GM19023 (cell line): ENCODE data around the gene POLR2B.
"Not testable (repeated sequence)": the region's sequence is repeated elsewhere in the genome, so short reads cannot be mapped to it uniquely, and the experiment has no call there.

Experiments used
- ATAC-seq: cut with Tn5 transposase; IDR thresholded peaks from one replicate; pipeline ENCODE4 v1.9.1; 2021; ENCODE audit warnings: mild to moderate bottlenecking, moderate library complexity; ENCODE audit not compliant: unreplicated experiment

The POLR2B gene

DNA sequence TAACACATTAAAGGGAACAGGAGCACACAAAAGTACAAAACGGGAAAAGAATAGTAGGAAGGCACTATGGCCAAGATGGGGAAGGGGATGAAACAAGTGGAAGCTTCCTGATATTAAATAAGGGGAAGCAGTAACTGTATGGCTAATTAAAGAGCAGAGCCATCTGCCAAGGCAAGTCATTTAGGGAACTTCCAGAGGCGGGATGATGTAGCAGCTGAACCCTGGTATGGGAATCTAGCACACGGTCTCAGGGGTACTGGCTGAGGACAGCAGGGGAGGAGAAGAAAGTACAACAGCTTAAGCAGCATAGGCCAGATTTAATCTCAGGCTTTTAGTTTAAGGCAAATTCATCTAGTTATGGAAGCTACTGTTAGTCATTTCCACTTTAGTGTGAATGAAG lies 72.4 kb downstream of the POLR2B start:
- ATAC-seq, result no peak

DNA sequence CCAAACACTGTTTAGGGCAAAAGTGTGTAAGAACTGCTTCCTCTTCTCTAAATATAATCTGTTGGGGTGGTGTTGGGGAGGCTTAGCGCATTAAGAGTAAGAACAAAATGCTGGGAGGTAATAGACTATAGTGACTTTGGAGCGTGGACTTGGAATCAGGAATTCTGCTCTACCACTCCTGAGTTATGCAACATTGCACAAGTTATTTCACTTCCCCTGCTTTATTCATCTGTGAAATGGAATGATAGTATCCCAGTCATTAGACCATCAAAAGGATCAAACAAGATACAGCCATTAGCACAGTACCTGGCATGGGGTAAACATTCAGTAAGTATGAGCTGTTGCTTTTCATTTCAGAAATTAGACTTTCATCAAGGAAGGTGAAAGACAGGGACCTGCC lies 72.8 kb downstream of the POLR2B start:
- no peak for ATAC-seq

DNA sequence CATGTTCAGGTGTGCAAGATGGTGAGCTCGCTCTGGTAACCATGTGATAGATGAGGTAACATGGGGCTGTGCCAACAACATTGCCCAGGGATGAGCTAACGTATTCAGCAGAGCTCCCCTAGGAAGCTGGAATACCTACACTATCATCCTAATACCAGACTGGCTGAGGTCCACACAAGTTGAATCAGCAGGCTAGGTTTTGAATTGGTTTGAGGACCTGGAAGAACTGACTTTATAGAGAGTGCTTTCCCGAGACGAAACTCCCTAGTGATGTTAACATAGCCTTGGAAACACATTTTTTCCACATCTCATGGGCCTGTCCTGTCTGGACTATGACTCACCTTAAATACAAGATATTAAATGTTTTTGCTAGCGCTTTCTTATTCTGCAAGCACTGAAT lies 74.8 kb downstream of the POLR2B start:
- ATAC-seq, result no peak

- ATAC-seq, result no peak
Observed at GRCh38 chr4:57055886-57056285, 77.2 kb downstream of the POLR2B start.

DNA sequence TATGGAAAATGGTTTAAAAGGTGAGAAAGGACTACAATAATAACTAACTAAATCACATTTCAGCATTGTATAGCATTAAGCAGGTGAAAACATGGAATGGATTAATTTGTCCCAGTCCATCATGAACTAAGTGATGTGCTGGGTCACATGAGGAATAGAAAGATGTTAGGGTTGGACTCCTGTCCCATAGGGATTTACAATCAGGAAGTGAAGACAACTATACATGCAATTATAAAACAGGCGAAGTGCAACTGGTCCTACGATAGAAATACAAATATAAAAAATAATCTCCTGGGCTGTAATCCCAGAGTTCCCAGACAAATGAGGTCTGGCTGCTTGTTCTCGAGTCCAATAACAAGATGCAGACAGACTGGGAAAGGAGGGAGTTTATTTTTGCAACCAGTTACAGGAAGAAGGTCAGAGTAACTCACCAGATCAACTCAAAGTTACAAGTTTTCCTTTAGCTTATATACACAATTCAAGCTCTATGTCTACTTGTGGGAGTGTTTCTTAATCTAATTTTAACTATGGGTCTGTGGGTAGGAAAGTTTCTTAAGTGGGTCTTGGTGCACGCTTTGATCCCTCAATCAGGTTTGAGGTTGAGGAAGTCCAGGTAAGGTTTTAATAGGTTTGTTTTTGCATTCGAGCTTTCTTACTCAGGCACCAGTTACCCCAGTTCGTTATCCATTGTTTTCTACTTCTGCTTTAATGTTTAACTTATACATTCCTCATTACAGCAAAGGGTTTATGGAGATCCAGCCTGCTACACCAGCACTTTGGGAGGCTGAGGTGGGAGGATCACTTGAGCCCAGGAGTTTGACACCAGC lies 81.4 kb downstream of the POLR2B start:
- no peak for ATAC-seq

- ATAC-seq, result not testable (repeated sequence)
Observed at GRCh38 chr4:57060717-57061067, 82.0 kb downstream of the POLR2B start.

- no peak for ATAC-seq
Observed at GRCh38 chr4:57061395-57061794, 82.7 kb downstream of the POLR2B start.

- ATAC-seq, result no peak
Observed at GRCh38 chr4:57063518-57063917, 84.8 kb downstream of the POLR2B start.

DNA sequence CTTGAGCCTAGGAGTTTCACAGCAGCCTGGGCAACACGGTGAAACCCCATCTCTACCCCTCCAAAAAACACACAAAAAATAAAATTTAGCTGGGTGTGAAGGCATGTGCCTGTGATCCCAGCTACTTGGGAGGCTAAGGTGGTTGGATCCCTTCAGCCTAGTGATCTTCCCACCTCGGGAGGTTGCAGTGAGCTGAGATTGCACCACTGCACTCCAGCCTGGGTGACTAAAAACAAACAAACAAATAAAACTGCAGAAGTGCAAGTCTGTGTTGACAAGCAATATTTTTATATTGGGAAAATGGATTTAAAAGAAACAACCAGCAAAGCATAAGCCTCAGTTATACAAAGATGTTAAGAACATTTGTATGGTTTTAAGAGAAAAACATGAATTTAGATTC lies 85.4 kb downstream of the POLR2B start:
- no peak for ATAC-seq

DNA sequence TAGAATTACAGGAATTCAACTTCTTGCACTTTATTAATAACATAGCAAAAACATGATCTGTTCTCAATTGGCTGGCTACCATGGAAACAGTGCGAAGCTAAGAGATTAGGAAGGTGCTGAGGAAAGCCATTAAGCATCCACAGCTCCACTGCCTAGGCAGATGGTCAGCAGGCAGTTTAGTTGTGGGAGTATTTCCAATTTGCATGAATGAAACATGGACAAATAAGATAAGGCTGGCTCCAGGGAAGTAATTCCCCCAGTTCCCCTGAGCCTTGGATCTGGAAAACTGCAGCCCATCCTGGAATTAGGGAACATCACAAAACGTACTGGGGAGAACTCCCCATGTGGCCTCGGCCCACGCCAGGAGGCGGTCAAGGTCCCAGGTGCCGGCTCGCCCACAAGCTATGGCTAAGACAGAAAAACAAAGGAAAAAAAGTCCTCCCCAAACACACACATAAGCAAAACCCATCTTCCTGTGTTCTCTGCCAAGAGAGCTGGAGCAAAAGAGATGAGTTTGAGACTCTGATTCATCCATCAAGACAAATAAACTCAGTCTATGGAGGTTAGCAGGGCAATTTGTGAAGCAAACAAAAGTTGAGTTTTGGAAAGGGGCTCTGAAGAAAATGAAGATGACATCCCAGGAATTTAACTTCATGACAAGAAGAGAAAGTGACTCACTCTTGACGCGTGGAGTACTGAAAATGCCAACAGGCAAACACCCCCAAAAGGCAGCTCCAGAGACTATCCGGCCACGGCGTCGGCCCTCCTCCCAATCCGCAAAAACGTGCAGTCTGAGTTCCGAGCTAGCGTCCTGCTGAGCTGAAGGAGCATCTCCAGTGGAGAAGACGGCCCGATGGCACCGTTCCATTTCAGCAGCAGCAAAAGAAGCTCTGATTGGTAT lies 86.4 kb downstream of the POLR2B start:
- ATAC-seq, result no peak

DNA sequence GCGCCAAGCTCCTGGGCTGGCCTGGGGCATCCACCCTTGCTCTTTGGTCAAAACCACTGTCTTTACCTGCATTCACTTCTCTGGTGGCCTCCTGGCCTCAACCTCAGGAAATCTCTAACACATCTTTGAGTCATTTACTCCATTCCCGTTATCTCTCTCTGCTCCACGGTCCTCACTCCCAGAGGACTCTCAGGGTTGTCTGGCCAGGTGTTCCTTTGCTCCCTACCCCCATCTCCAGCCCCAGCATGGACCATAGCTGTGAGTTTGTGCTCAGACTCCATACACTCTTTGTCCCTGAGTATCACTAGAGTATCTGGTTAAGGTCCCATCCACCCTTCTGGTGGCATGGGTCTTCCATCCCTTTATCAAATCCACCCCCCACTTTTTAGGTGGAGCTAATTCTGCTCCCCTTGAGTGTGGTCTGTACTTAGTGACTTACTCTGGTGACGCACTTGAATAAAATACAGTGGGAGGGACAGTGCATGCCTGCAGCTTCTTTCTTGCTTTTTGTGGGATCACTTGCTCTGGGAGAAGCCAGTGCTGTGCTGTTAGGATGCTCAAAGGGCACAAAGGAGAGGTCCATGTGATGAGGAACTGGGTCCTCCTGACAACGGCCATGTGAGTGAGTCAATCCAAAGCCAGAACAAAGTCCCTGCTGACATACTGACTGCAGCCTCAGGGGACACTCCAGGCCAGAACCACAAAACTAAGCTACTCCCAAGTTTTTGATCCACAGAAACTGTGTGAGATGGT lies 87.2 kb downstream of the POLR2B start:
- no peak for ATAC-seq

DNA sequence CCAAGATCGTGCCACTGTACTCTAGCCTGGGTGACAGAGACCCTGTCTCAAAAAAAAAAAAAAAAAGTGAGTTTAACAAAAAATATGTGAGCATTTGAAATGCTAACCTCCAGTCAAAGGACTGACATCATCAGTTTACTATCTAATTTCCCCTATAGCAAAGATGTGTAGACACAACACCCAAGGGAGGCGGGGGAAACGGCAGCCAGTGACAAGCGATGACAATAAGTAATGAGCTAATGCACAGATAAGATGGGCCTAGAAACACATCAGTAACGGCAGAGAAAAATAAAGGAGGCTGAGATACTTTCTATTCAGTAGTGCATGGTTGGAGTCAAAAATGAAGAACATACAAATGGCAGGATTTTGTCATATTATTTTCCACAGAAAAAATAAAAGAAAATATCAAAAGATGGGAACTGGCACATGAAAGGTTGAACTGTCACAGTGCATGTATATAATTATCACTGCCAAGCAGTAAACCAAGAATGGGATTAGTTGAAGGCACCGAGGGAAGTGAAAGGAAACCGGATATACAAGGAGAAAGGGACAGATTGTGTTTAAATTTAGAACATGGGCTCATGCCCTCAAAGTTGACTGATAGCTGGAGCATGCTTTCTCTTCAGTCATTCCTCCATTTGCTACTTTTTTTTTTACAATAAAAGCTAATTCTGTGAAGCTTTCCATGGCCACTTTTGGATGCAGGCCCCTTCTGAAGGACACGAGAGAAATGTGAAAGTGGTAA lies 89.7 kb downstream of the POLR2B start:
- no peak for ATAC-seq

DNA sequence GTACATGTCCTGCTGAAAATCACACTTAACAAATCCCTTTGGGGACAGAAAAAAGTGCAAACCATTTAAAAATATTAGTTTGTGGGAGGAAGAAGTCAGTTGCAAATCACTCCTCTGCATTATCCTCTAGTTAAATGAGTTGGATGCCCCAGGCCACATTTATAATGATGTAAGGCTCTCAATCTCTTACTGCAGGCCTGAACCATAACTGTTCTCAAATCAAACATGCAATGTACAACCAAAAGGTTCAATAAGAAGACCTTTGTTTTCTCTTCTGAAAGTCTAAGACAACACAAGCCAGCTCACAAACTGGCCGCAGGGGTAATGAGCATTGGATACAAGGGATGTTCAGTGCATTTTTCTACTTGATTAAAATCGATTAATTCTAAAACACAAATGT lies 91.8 kb downstream of the POLR2B start:
- no peak for ATAC-seq

GRCh38 chr4:57071326-57071725 lies 92.6 kb downstream of the POLR2B start:
- no peak for ATAC-seq

DNA sequence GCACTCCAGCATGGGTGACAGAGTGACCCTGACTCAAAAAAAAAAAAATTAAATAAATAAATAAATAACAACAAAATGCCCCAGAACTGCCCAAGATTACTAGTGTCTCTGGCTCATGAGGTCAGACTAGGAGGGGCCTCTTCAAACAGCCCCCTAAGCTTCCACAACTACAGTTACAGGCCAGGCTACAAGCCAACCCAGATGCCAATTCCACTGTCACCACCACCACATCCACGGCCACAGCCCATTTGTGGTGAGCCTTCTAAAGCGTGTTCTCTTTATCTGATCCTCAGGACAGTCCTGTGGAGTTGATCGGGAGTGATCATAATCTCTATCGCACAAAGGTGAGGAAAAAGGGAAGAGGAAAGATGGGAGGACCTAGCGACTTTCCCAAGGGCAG lies 94.9 kb downstream of the POLR2B start:
- no peak for ATAC-seq

- ATAC-seq, result no peak
Observed at GRCh38 chr4:57074744-57075143, 96.0 kb downstream of the POLR2B start.

GRCh38 chr4:57075367-57075766 lies 96.7 kb downstream of the POLR2B start:
- ATAC-seq, result no peak

GRCh38 chr4:57076646-57077045 lies 98.0 kb downstream of the POLR2B start:
- no peak for ATAC-seq

DNA sequence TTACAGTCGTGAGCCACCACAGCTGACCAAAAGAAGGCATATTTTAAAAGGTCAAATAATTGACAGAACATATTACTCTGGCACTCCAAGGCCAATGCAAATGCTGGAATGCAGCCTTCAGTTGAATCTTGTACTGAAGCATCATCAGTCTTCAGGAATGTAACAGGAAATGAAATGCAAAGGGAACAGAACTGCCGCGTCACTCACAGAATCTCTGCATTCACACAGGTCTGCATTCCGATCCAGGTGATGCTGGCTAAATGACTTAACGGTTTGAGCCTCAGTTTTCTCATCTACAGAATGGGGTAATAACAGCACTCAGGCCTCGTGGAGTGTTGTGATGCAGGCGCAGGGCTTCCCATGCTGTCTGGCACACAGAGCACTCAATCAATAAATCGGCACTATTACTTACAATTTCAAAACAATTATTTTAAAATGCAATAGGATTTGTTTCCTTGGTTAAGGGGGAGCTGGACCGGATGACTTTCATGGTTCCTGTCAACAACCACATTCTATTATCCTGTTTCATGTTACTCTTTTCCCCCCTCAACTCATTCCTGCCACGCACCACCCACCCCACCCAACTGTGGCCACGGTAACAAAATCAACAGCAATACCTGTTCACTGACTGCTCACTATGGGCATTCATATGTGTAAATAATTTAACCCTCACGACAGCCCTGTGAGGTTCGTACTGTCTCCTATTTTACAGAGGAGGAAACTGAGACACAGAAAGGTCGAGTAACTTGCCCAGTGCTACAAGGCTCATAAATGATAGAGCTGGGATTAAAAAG lies 99.1 kb downstream of the POLR2B start:
- no peak for ATAC-seq
